H9 (cell line): Measurements from ENCODE around the gene PLEKHJ1. TPM values are rescaled to one million over a fixed set of nuclear protein-coding genes. Genes with fewer than 3 reads are reported as not detected.

Experiments used
- DNase-seq: peaks from one replicate; pipeline ENCODE4 v3.0.0-alpha.2; 2017
- H2AFZ ChIP-seq: one replicate; pipeline ENCODE4 v1.6.1; 2013; ENCODE audit warnings: mild to moderate bottlenecking, low read length, control low read depth, moderate library complexity
- H2AK5ac ChIP-seq: 2 replicates; pipeline ENCODE4 v1.6.1; 2013; ENCODE audit warnings: low read length, control low read depth, mixed read lengths; ENCODE audit not compliant: insufficient read length
- H2BK120ac ChIP-seq: one replicate; pipeline ENCODE4 v1.6.1; 2013; ENCODE audit warnings: low read depth, mild to moderate bottlenecking, low read length, control low read depth, inconsistent platforms; ENCODE audit not compliant: poor library complexity, severe bottlenecking
- H2BK12ac ChIP-seq: 2 replicates; pipeline ENCODE4 v1.6.1; 2013; ENCODE audit warnings: low read length, control low read depth, mixed read lengths, low read depth; ENCODE audit not compliant: insufficient read length
- H2BK15ac ChIP-seq: 2 replicates; pipeline ENCODE4 v1.6.1; 2013; ENCODE audit warnings: low read depth, low read length, control low read depth
- H2BK20ac ChIP-seq: one replicate; pipeline ENCODE4 v1.6.1; 2013; ENCODE audit warnings: low read depth, mild to moderate bottlenecking, low read length, control low read depth, inconsistent platforms; ENCODE audit not compliant: poor library complexity, severe bottlenecking
- H2BK5ac ChIP-seq: 2 replicates; pipeline ENCODE4 v1.6.1; 2013; ENCODE audit warnings: low read length, control low read depth, mixed read lengths; ENCODE audit not compliant: insufficient read length
- H3K14ac ChIP-seq: 2 replicates; pipeline ENCODE4 v1.6.1; 2013; ENCODE audit warnings: low read length, control low read depth; ENCODE audit not compliant: insufficient read depth
- H3K18ac ChIP-seq: 2 replicates; pipeline ENCODE4 v1.6.1; 2013; ENCODE audit warnings: low read depth, mild to moderate bottlenecking, mixed read lengths, low read length, control low read depth; ENCODE audit not compliant: insufficient read length
- H3K23ac ChIP-seq: 2 replicates; pipeline ENCODE4 v1.6.1; 2013; ENCODE audit warnings: low read length, control low read depth, mixed read lengths, low read depth; ENCODE audit not compliant: insufficient read length
- H3K23me2 ChIP-seq: 2 replicates; pipeline ENCODE4 v1.6.1; 2013; ENCODE audit warnings: low read depth, mild to moderate bottlenecking, mixed read lengths, low read length, control low read depth; ENCODE audit not compliant: insufficient read length, poor library complexity, severe bottlenecking
- H3K27ac ChIP-seq: 2 replicates; pipeline ENCODE4 v1.5.1; 2013; ENCODE audit warnings: low read length, control low read depth, mixed read lengths, low read depth; ENCODE audit not compliant: insufficient read length
- H3K27me3 ChIP-seq: 2 replicates; pipeline ENCODE4 v1.6.1; 2013; ENCODE audit warnings: low read length, control low read depth, inconsistent platforms; ENCODE audit not compliant: insufficient read depth
- H3K4ac ChIP-seq: 2 replicates; pipeline ENCODE4 v1.6.1; 2013; ENCODE audit warnings: low read depth, mild to moderate bottlenecking, control low read depth, inconsistent platforms, low read length, moderate library complexity
- H3K4me1 ChIP-seq: 2 replicates; pipeline ENCODE4 v1.6.1; 2013; ENCODE audit warnings: low read length, control low read depth, inconsistent platforms; ENCODE audit not compliant: insufficient read depth
- H3K4me2 ChIP-seq: 2 replicates; pipeline ENCODE4 v1.6.1; 2013; ENCODE audit warnings: low read length, control low read depth, mixed read lengths; ENCODE audit not compliant: insufficient read length, insufficient read depth
- H3K56ac ChIP-seq: 2 replicates; pipeline ENCODE4 v1.6.1; 2013; ENCODE audit warnings: low read depth, mild to moderate bottlenecking, mixed read lengths, low read length, control low read depth; ENCODE audit not compliant: insufficient read length
- H3K79me1 ChIP-seq: 2 replicates; pipeline ENCODE4 v1.6.1; 2013; ENCODE audit warnings: low read depth, mild to moderate bottlenecking, moderate library complexity, low read length, control low read depth, inconsistent platforms; ENCODE audit not compliant: insufficient read depth, poor library complexity, severe bottlenecking
- H3K79me2 ChIP-seq: 2 replicates; pipeline ENCODE4 v1.6.1; 2013; ENCODE audit warnings: low read length, control low read depth, inconsistent platforms; ENCODE audit not compliant: insufficient read depth
- H3K9ac ChIP-seq: 2 replicates; pipeline ENCODE4 v1.6.1; 2013; ENCODE audit warnings: low read length, control low read depth, mixed read lengths; ENCODE audit not compliant: insufficient read length; ENCODE audit errors: extremely low read depth
- H3K9me3 ChIP-seq: one replicate; pipeline ENCODE4 v1.6.1; 2013; ENCODE audit warnings: low read depth, low read length, inconsistent platforms; ENCODE audit not compliant: control insufficient read depth
- H3T11ph ChIP-seq: one replicate; pipeline ENCODE4 v1.6.1; 2013; ENCODE audit warnings: mild to moderate bottlenecking, low read length, control low read depth, inconsistent platforms
- H4K20me1 ChIP-seq: one replicate; pipeline ENCODE4 v1.6.1; 2013; ENCODE audit not compliant: control insufficient read depth, insufficient read length, insufficient read depth
- H4K5ac ChIP-seq: 2 replicates; pipeline ENCODE4 v1.6.1; 2013; ENCODE audit warnings: low read depth, mild to moderate bottlenecking, mixed read lengths, low read length, control low read depth; ENCODE audit not compliant: insufficient read length
- H4K8ac ChIP-seq: replicated peaks from 2 replicates; pipeline ENCODE4 v1.6.1; 2013; ENCODE audit warnings: low read length, control low read depth, mixed read lengths, low read depth; ENCODE audit not compliant: insufficient read length
- H4K91ac ChIP-seq: 2 replicates; pipeline ENCODE4 v1.6.1; 2013; ENCODE audit warnings: low read depth, mild to moderate bottlenecking, moderate library complexity, mixed read lengths, low read length, control low read depth; ENCODE audit not compliant: insufficient read length
- H3K27ac Mint-ChIP-seq, 3 experiments: 2 replicates in 2 of 3; 3 replicates in 1 of 3; pipeline ENCODE4 v1.8.0; 2020 to 2021; ENCODE audit warnings: mixed read lengths in 3 of 3, mild to moderate bottlenecking in 1 of 3, moderate library complexity in 1 of 3
- H3K27me3 Mint-ChIP-seq: 2 replicates; pipeline ENCODE4 v1.8.0; 2021; ENCODE audit warnings: low read depth, mild to moderate bottlenecking, moderate library complexity, mixed read lengths
- H3K36me3 Mint-ChIP-seq, 3 experiments: 2 replicates in 2 of 3; 3 replicates in 1 of 3; pipeline ENCODE4 v1.8.0; 2020 to 2021; ENCODE audit warnings: low read depth in 3 of 3, mixed read lengths in 3 of 3; ENCODE audit not compliant: insufficient read depth in 1 of 3
- H3K4me1 Mint-ChIP-seq, 2 experiments: 2 replicates each; pipeline ENCODE4 v1.8.0; 2020; ENCODE audit warnings: mixed read lengths in 2 of 2
- H3K4me3 Mint-ChIP-seq, 2 experiments: 2 replicates in 1 of 2; 3 replicates in 1 of 2; pipeline ENCODE4 v1.8.0; 2020 to 2021; ENCODE audit warnings: mild to moderate bottlenecking in 2 of 2, mixed read lengths in 2 of 2, moderate library complexity in 1 of 2
- H3K9me3 Mint-ChIP-seq, 2 experiments: 2 replicates in 1 of 2; 3 replicates in 1 of 2; pipeline ENCODE4 v1.8.0; 2020; ENCODE audit warnings: mild to moderate bottlenecking in 2 of 2, mixed read lengths in 2 of 2, moderate library complexity in 1 of 2
- WGBS: extraction: QIAGEN DNeasy Blood & Tissue Kit; methylation state at CpG from one replicate; pipeline ENCODE4 v1.1.7; 2013; ENCODE audit warnings: missing lambda C conversion rate, low lambda C conversion rate, mixed read lengths; ENCODE audit not compliant: insufficient read length; ENCODE audit errors: extremely low coverage; 5-methylcytosine and 5-hydroxymethylcytosine counted together
- total RNA-seq: library from RNA; stranded (reverse); gene quantifications from 2 replicates; pipeline ENCODE4 v1.2.1, GENCODE V29; 2021
- TF ChIP-seq, protein P1 (sequence below): fragments of 200-600 bp; sonication (generic); conservative IDR thresholded peaks from 3 replicates; pipeline ENCODE4 v1.8.0; 2021; ENCODE audit warnings: antibody characterized with exemption, mild to moderate bottlenecking

PLEKHJ1 gene
- total RNA-seq, 1 experiment from 2014 or later = 139 TPM

DNA sequence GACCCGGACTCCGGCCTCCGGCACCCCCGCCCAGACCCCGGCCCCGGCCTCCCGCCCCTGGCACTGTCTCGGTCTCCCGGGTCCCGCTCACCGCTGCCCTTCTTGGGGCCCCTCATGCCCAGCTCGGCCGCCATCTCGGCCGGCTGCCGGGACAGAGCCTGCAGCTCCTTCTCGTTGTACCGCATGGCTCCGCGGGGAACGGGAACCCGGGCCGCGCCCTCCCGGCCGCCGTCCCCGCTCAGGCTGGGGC is 140 bp downstream of the PLEKHJ1 start:
- Histone ChIP-seq H3T11ph (no peak overlapping the region), H2BK120ac (no peak overlapping the region), H3K27ac (no peak overlapping the region), H2BK5ac (no peak overlapping the region), H3K79me2 (peaks cover 39% of the 10 kb centered on the region), H4K91ac (no peak overlapping the region), H4K5ac (no peak overlapping the region), H2AK5ac (no peak overlapping the region), H3K4ac (no peak overlapping the region), H3K56ac (no peak overlapping the region), H4K20me1 (no peaks in the 10 kb centered on the region), H2BK20ac (no peak overlapping the region), H3K9me3 (no peaks in the 10 kb centered on the region), H3K23ac (no peak overlapping the region), H3K79me1 (no peaks in the 10 kb centered on the region), H2AFZ (no peak overlapping the region), H2BK15ac (no peak overlapping the region), H3K18ac (no peak overlapping the region), H2BK12ac (no peak overlapping the region), H3K4me1 (peaks cover 4% of the 10 kb centered on the region; the same call in 1 of the 2 replicates), H3K9ac (peak overlapping the region; percentile 29), H3K4me2 (peak overlapping the region; percentile 47), H4K8ac (no peak overlapping the region), H3K27me3 (no peaks in the 10 kb centered on the region), H3K23me2 (peaks cover 9% of the 10 kb centered on the region), H3K14ac (no peak overlapping the region)
- no peak for DNase-seq
- peaks cover 14 to 52% (median 46%) of the 10 kb centered on the region in 3 experiments for H3K36me3 Mint-ChIP-seq
- H3K4me3 Mint-ChIP-seq = peak overlapping the region; percentile 96 to 97
- peaks cover 36 to 45% of the 10 kb centered on the region in 2 experiments for H3K4me1 Mint-ChIP-seq
- no CpG with 5 or more reads among the region's 28 CpGs for WGBS
- no peak overlapping the region for H3K27ac Mint-ChIP-seq
- TF ChIP-seq, protein P1, sequence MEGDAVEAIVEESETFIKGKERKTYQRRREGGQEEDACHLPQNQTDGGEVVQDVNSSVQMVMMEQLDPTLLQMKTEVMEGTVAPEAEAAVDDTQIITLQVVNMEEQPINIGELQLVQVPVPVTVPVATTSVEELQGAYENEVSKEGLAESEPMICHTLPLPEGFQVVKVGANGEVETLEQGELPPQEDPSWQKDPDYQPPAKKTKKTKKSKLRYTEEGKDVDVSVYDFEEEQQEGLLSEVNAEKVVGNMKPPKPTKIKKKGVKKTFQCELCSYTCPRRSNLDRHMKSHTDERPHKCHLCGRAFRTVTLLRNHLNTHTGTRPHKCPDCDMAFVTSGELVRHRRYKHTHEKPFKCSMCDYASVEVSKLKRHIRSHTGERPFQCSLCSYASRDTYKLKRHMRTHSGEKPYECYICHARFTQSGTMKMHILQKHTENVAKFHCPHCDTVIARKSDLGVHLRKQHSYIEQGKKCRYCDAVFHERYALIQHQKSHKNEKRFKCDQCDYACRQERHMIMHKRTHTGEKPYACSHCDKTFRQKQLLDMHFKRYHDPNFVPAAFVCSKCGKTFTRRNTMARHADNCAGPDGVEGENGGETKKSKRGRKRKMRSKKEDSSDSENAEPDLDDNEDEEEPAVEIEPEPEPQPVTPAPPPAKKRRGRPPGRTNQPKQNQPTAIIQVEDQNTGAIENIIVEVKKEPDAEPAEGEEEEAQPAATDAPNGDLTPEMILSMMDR = no peak
- no peaks in the 10 kb centered on the region; the same call in 1 of the 2 replicates for H3K27me3 Mint-ChIP-seq
- H3K9me3 Mint-ChIP-seq = peaks cover 0 to 3% of the 10 kb centered on the region in 2 experiments; a peak in 1 of 5 replicates
